Thyroid gland (tissue), 4 donors: ENCODE measurements around the gene ABAT. TPM values are rescaled to one million over a fixed set of nuclear protein-coding genes. Genes with fewer than 3 reads are reported as not detected.

Experiments used
- DNase-seq, 2 donors: peaks; one replicate each; pipeline ENCODE4 v3.0.0-alpha.2; 2019
- H3K27ac ChIP-seq, 3 donors: fragments of 200-600 bp; sonication (generic); 1 replicate in 2 of 3; 2 replicates in 1 of 3; pipeline ENCODE4 v1.5.1; 2016 to 2019; ENCODE audit warnings: mild to moderate bottlenecking in 1 of 3, moderate library complexity in 1 of 3
- H3K27me3 ChIP-seq: fragments of 200-600 bp; sonication (generic); one replicate; pipeline ENCODE4 v1.5.1; 2019
- H3K36me3 ChIP-seq, 2 donors: fragments of 200-600 bp; sonication (generic); one replicate each; pipeline ENCODE4 v1.5.1; 2016 to 2019
- H3K4me1 ChIP-seq, 2 donors: fragments of 200-600 bp; sonication (generic); one replicate each; pipeline ENCODE4 v1.5.1; 2017 to 2019
- H3K4me3 ChIP-seq, 3 donors: fragments of 200-600 bp; sonication (generic); replicated peaks in 1 of 3; 1 replicate in 2 of 3; 2 replicates in 1 of 3; pipeline ENCODE4 v1.5.1; 2016; ENCODE audit warnings: mild to moderate bottlenecking in 1 of 3
- H3K9me3 ChIP-seq: fragments of 200-600 bp; sonication (generic); one replicate; pipeline ENCODE4 v1.5.1; 2017
- POLR2A ChIP-seq, 2 donors: fragments of 450-650 bp; IDR thresholded peaks; one replicate each; pipeline ENCODE4 v1.6.1; 2017; ENCODE audit warnings: antibody characterized with exemption in 2 of 2, mild to moderate bottlenecking in 2 of 2, moderate library complexity in 1 of 2
- WGBS, 2 donors: methylation state at CpG; one replicate each; pipeline ENCODE4 v1.1.5; 2017; 5-methylcytosine and 5-hydroxymethylcytosine counted together
- intact Hi-C: fragments of 100-400 bp; cut with DNase I; formaldehyde crosslinking; loops from one replicate; pipeline ENCODE4 v1.15.1; 2023
- total RNA-seq, 4 donors: library from RNA; depleted of rRNA; stranded (reverse); fragments of >200 nt; gene quantifications; one replicate each; pipeline ENCODE4 v1.2.3, GENCODE V29; 2016
- TF ChIP-seq, protein P1 (sequence below), 6 experiments: fragments of 200-600 bp in 3 of 6; fragments of 450-650 bp in 3 of 6; sonication (generic) in 3 of 6; IDR thresholded peaks; one replicate each; pipeline ENCODE4 v1.5.1; 2016 to 2019; ENCODE audit warnings: antibody characterized with exemption in 6 of 6, mild to moderate bottlenecking in 2 of 6, inconsistent platforms in 1 of 6, moderate library complexity in 1 of 6

ABAT gene
- total RNA-seq, 4 donors from 2014 or later: 10.9 to 53.7 (median 35.9) TPM

DNA sequence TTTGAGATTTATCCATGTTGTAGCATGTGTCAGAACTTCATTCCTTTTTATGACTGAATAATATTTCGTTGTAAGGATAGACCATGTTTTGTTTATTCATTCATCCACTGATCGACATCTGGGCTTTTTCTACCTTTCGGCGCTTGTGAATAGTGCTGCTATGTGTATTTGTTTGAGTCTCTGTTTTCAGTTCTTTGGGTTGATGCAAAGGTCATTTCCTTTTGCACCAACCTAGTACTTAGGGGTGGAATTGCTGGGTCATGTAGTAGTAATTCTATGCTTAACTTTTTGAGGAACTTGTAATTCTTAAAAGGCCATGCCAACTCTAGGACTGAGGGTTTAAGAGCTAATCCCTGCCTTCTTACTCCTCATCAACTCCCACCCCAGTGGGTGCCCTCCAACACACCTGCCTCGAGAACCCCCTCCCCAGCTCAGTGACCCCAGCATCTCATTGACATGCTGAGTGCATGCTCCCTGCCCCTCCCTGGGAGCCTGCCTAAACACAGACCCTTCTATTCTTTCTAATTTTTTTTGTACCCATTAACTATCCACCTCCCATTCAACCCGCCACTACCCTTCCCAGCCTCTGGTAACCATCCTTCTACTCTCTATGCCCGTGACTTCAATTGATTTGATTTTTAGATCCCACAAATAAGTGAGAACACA, 51.2 kb downstream of the ABAT start:
- Histone ChIP-seq H3K4me3 (no peak overlapping the region), H3K36me3 (no peaks in the 10 kb centered on the region), H3K27me3 (no peaks in the 10 kb centered on the region), H3K9me3 (no peaks in the 10 kb centered on the region), H3K27ac (no peak overlapping the region), H3K4me1 (peaks cover 16 to 31% of the 10 kb centered on the region in 2 donors)
- DNase-seq: no peak
- 77 to 91% methylated on average over 6 to 7 of the region's 7 CpGs for WGBS, 2 donors
- intact Hi-C loops: no loop called here
- TF ChIP-seq POLR2A (IDR thresholded peaks at IDR 0.05): no peak
- TF ChIP-seq, protein P1, sequence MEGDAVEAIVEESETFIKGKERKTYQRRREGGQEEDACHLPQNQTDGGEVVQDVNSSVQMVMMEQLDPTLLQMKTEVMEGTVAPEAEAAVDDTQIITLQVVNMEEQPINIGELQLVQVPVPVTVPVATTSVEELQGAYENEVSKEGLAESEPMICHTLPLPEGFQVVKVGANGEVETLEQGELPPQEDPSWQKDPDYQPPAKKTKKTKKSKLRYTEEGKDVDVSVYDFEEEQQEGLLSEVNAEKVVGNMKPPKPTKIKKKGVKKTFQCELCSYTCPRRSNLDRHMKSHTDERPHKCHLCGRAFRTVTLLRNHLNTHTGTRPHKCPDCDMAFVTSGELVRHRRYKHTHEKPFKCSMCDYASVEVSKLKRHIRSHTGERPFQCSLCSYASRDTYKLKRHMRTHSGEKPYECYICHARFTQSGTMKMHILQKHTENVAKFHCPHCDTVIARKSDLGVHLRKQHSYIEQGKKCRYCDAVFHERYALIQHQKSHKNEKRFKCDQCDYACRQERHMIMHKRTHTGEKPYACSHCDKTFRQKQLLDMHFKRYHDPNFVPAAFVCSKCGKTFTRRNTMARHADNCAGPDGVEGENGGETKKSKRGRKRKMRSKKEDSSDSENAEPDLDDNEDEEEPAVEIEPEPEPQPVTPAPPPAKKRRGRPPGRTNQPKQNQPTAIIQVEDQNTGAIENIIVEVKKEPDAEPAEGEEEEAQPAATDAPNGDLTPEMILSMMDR (IDR thresholded peaks at IDR 0.05): no peak

DNA sequence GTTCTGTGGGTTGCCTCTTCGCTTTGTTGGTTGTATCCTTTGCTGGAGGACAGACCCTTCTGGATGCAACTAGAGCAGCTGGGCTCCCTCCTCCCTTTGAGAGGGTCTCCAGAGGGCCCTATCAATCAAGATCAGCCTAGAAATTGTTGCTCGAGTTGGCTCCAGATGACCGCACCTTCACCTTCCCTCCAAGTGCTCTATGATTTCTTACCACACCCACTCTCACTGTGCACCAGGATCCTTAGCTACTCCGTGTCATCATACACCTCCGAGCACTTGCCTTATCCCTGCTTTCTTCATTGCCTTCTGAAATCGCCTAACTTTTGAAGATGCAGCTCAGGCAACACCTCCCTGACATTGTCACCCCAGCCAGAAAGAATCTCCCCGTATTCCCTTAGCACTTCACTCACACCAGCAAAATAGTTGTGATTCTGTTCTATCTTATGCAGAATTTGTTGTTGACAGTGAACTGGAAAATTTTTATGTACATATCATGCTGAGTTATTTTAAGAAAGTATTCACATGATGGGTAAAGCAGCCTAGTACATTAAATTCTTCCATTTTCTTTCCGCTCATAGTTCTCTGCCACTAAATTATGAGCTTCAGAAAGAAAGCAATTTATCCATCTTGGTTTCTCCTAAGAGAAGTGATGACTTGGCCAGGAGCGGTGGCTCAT, 52.9 kb downstream of the ABAT start:
- Histone ChIP-seq H3K27me3 (no peaks in the 10 kb centered on the region), H3K36me3 (no peaks in the 10 kb centered on the region), H3K9me3 (no peaks in the 10 kb centered on the region), H3K27ac (no peak overlapping the region), H3K4me3 (no peak overlapping the region), H3K4me1 (peaks cover 11 to 23% of the 10 kb centered on the region in 2 donors)
- intact Hi-C loops: no loop called here
- no peak for DNase-seq
- WGBS, 2 donors: 54 to 55% methylated on average over 9 of the region's 9 CpGs
- TF ChIP-seq POLR2A (IDR thresholded peaks at IDR 0.05): no peak
- TF ChIP-seq, protein P1 (IDR thresholded peaks at IDR 0.05): no peak

DNA sequence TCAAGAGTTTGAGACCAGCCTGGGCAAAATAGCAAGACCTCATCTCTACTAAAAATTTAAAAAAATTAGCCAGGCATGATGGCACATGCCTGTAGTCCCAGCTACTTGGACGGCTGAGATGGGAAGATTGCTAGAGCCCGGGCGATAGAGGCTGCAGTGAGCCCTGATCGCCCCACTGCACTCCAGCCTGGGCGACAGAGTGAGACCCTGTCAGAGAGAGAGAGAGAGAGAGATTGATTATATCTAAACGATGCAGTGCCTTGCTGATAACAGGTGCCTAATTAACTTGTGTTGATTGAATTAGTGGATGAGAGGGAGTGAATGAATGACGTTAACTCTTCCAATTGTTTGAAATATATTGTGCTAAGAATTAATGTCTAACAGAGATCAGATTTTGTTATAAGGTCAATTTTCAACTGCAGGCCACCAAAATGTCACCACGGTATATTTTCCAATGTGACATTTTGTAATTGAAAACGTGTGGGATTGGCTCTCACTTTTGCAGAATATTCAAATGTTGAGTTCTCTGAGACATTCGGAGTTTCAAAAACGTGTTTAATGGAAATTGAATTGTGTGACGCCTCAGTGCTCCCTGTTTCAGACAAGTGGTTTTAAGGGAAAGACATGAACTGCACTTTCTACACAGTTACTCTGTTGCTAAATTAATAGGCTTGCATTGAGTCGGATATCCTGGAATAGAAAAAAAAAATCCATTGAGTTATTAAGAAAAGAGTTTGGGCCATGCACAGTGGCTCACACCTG, 53.6 kb downstream of the ABAT start:
- no peak overlapping the region for H3K4me3 ChIP-seq
- peaks cover 11 to 23% of the 10 kb centered on the region in 2 donors for H3K4me1 ChIP-seq
- TF ChIP-seq, protein P1 (IDR thresholded peaks at IDR 0.05): no peak
- TF ChIP-seq POLR2A (IDR thresholded peaks at IDR 0.05): no peak
- intact Hi-C loops: no loop called here
- no peaks in the 10 kb centered on the region for H3K9me3 ChIP-seq
- no peak for DNase-seq
- WGBS, 2 donors: 39 to 41% methylated on average over 13 of the region's 13 CpGs
- no peak overlapping the region for H3K27ac ChIP-seq
- H3K27me3 ChIP-seq: no peaks in the 10 kb centered on the region
- no peaks in the 10 kb centered on the region for H3K36me3 ChIP-seq

DNA sequence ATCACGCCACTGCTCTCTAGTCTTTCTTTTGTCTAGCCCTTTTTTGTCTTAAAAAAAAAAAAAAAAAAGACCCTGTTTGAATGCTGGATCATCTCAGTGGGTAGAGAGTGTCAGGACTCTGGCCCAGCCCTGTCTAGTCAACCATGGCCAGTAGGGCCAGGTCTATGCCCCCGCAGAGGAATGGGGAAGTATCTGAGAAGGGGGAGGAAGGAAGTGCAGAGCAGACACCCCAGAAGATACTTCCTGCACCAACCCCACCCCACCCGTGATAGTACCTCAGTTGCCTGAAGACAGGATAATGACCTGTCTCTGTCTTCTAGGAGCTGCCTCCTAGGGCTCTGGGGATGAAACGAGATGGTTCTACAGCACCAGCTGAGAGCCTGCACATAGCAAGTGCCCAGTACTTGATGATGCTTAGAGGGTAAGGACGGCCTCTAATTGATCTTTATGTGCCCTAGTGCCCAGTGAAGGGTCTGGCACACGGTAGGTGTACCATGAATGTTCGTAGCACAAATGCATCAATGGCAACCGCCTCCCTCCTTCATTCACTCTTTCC, 55.4 kb downstream of the ABAT start:
- TF ChIP-seq POLR2A (IDR thresholded peaks at IDR 0.05): no peak
- TF ChIP-seq, protein P1 (IDR thresholded peaks at IDR 0.05): no peak
- intact Hi-C loops: no loop called here
- 58 to 60% methylated on average over 8 of the region's 8 CpGs for WGBS, 2 donors
- Histone ChIP-seq H3K4me3 (no peak overlapping the region), H3K36me3 (no peaks in the 10 kb centered on the region), H3K4me1 (peaks cover 11 to 23% of the 10 kb centered on the region in 2 donors), H3K27ac (no peak overlapping the region), H3K9me3 (no peaks in the 10 kb centered on the region), H3K27me3 (no peaks in the 10 kb centered on the region)
- no peak for DNase-seq
